A204.1 (cell line): ENCODE results near the gene PPP2R5D.

Source experiments
- FAIRE-seq: peaks from 2 replicates; lab custom pipeline; 2012; peaks lifted over from hg19 to GRCh38; lab: Jason Lieb, UNC

Gene PPP2R5D

DNA sequence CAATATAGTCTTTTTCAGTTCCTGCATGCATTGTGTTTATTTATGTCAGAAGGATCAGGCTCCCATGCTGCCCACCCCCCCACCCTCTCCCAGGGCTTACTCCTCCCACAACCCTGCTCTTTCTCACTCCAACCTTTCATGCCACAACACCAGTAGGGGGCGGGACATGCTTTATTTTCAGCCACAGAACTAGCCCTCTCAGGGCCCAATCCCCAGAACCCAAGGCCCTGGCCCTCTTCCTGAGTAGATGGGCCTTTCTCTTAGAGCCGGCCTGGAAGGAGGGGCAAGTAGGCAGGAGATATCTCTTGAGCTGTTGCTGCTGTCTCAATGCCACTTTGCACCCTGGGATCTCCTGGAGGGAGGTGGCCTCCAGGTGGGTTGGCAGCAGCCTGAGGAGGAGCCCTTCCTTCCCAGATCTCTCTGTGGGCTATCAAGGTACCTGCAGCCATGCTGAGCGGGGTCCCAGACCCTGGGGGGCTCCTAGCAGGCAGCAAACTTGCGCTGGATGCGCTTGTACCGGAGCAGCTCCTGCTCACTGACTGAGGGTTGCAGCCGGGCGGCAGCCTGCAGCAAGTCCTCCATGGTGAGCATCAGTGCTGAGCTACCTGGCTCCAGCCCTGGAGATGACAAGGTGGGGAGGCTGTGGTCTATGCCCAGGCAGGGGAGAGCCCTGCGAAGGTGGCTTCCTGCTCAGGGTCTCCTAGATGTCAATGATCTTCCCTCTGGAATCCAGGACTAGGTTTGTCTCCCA lies 20.3 kb upstream of the PPP2R5D start:
- no peak for FAIRE-seq

GRCh38 chr6:42966571-42966970 lies 17.8 kb upstream of the PPP2R5D start:
- FAIRE-seq: no peak

GRCh38 chr6:42967228-42967627 lies 17.1 kb upstream of the PPP2R5D start:
- FAIRE-seq: no peak

DNA sequence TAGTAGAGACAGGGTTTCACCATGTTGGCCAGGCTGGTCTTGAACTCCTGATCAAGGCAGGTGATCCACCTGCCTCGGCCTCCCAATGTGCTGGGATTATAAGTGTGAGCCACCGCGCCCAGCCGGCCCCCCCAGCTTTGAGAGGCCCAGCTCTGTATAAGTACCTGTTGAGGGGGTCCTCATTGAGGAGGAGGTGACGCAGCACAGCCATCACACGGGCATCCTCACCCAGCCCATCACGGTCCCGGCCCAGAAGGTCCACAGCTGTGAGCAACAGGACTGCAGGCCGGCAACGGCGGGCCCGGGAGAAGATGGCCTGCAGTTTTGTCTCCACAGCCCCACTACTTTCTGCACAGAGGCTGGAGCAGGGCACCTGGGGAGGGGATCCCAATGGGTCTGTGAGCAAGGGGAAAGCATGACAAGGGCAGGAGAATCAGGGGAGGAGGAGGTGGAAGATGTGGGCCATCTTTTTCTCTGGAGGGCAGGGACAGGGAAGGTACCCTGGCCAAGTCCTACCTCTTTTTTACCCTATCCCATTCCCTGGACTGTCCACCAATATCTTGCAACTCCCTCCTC lies 16.2 kb upstream of the PPP2R5D start:
- FAIRE-seq: no peak

- FAIRE-seq: no peak
Observed at GRCh38 chr6:42968783-42969182, 15.6 kb upstream of the PPP2R5D start.

DNA sequence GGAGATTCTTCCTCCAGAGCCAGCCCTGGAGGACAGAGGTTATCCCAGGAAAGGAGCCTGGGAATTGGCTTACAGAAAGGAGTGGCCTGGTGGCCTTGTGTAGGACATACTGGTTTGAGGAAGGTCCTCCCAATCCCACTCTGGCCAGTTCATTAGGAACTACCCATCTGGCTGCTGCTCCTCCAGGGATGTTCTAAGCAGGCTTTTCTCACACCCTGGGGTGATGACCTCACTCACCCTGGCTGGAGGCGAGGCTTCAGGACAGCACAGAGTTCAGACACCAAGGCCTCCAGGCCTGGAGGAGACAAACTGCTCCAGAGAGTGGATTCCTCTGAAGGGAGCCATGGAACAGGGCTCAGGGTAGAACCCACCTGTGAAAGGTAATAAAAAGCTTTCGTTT lies 14.9 kb upstream of the PPP2R5D start:
- no peak for FAIRE-seq

- no peak for FAIRE-seq
Observed at GRCh38 chr6:42969934-42970333, 14.4 kb upstream of the PPP2R5D start.

DNA sequence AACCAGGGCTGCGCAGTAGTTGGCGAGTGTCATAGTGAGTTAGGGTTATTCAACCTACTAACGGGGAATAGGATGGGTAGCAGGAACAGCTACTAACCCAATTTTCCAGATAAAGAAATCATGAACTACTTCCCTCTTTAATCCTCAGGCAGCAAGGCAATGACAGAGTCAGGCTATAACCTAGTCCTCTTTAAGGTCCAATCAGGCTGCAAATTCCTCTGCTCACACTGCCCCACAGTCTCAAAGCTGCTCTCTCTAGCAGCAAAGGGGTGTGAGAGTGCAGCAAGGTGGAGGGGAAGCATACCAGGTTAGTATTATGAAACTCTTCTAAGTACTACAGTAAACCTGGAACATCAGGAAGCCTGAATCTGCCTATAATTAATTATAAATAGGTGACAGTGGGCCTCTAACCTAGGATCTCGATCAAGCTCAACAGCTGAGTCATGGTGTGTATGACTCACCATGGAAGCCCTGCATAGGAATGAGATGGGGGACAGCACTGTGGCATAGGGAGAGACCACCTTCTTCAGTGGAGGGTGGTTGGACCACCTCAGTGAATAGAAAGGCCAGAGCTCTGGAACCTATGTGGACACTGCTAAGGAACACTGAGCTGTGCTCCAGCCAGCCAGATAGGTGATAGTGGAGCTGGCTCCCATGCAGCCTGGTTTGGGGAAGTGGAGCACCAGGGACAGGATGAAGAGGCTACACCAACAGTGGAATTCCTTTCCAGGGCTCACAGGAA lies 13.3 kb upstream of the PPP2R5D start:
- no peak for FAIRE-seq

DNA sequence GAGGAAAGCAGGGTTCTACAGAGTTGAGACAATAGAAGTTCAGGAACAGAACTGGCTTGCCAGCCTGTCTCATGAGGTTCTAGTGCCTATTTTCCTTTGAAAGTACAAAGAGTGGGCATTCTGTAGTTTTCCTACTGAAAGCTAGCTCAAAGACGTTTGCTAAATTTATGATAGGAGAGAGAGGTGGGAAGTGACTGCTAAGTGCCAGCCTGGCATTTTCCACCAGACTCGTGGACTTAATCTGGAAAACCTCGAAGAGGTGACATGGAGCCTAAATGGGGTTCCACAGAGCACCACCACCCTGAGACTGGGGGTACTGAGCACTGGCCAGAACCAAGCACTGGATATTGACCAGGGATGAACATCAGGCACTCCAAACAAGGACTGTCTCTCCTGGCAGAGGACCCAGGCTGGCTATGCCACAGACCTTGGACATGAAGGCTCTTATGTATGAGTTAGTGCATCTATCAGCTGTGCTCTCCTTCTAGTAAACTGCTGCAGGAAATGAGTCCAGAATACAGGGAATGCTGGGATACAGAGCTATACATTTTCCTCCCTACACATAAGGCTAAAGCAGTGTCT lies 12.5 kb upstream of the PPP2R5D start:
- no peak for FAIRE-seq

GRCh38 chr6:42973926-42974325 lies 10.4 kb upstream of the PPP2R5D start:
- no peak for FAIRE-seq

DNA sequence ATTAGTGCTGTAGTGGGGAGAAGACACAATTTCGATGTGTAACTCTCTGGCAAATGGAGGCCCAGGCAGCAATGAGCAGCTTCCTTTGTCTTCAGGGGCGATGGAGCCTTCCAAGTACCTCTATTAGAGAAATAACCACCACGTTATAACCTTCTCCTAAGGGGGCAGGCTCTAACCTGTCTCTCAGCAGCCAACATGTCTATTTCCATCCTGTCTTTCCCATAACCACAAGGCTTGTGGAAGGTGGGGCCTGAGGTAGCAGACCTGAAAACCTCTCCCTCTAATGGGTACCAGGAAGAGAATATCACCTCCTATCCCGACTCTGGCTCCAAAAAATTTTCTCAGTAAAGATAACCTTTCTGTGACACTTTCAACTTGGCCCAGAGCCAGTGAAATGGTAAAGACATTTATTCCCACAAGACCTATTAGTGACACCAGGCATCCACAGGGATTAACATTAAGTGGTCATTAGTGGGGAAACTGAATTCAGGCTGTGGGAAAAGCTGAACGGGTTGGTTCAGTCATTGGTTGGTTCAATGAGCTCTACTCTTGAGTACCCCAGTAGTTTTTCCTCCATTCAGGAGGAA lies 9.4 kb upstream of the PPP2R5D start:
- no peak for FAIRE-seq

- no peak for FAIRE-seq
Observed at GRCh38 chr6:42978487-42978838, 5.9 kb upstream of the PPP2R5D start.

- FAIRE-seq: no peak
Observed at GRCh38 chr6:42978839-42979522, 5.4 kb upstream of the PPP2R5D start, which contains the start of gene PEX6. TSS of gene PEX6 (minus strand) at chr6:42979181. CDS start at chr6:42979150, 31 bp downstream.

GRCh38 chr6:42979523-42980177 lies 4.7 kb upstream of the PPP2R5D start:
- FAIRE-seq: no peak

DNA sequence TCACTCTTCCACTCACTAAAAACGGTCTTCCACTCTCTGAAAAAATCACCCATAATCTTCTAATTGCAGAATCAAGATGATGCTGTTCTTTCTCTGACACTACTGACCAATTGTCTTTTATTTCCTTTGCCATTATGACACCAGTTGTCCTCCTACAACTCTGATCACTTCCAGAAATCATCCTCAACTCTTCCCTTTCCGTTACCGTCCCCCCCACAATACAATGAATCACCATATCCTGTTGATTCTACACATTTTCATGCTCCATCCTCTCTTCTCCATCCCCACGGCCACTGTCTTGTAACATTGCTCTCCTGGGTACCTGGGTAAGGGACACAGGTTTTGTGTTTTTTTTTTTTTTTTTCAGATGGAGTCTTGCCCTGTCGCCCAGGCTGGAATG lies 2.5 kb upstream of the PPP2R5D start:
- no peak for FAIRE-seq

- FAIRE-seq: no peak
Observed at GRCh38 chr6:42984924-42985475, 630 bp downstream of the PPP2R5D start.

DNA sequence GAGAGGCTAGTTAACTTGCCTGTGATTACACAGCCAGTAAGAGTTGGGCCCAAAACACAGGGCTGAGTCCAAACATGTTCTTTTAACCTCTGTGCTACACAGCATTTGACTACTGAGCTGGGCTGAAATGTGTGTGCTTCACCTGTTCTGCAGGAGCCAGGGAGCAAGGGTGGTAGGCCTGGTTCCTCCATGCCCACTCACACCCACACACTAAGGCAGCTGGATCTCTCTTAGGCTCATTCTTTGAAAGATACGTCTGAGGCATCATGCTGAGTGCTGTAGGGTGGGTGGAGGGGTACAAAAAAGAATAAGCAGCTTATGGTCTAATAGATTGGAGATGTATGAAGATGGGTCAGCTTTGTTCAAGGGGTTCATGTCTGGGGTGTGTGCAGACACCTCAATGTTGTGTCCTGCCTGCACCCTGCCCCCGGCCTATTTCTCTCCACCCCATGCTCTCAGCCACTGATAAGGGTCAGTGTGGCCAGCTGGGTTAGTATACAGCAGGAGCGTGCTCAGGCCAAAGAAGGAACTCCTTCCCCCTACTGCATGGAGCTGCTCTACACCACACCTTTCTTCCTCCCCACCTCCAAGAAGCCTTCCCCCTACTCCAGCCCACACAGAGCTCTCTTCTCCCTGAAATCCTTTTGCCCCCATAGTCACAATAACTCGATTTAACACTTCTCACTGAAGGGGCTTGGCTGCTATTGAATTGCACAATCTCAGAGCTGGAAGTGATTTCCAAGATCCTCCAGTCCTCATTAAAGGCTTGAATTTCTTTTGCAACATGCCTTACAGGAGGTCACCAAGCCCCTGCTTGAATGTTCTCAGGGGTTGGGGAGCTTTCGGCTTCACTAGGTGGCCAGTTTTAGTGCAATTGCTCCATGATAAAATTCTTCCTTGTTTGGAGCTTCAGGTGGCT lies 3.4 kb downstream of the PPP2R5D start:
- no peak for FAIRE-seq

- FAIRE-seq: no peak
Observed at GRCh38 chr6:42988486-42989020, 4.2 kb downstream of the PPP2R5D start.

DNA sequence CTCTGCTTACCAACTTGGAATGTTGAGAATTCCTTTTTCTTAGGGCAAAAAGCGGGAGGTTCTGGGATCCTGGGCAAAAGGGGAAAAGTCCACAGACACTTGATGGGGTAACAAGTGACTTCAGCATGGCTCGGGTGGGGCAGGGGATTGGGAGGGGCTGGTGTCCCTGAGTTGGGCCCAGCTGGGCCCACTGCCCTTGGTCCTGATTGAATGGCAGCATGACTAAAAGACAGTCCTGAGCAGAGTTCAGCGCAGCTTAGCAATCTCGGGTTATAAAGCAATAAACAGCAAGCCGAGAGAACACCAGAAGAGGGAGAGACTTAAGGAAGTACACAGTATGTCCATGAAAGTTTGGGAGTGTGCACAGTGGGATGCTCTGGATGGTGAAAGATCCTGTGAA lies 5.6 kb downstream of the PPP2R5D start:
- FAIRE-seq: no peak

- FAIRE-seq: no peak
Observed at GRCh38 chr6:42993445-42993844, 9.1 kb downstream of the PPP2R5D start.
